Neural cell (in vitro differentiated cells): ENCODE data around the gene TSC1.

Experiments used
- CTCF ChIP-seq: fragments of 450-650 bp; IDR thresholded peaks from 2 replicates; pipeline ENCODE4 v1.5.1; 2014; ENCODE audit warnings: antibody characterized with exemption, mild to moderate bottlenecking, moderate library complexity; ENCODE audit not compliant: poor library complexity, severe bottlenecking
- EP300 ChIP-seq: fragments of 450-650 bp; conservative IDR thresholded peaks from 2 replicates; pipeline ENCODE4 v1.6.1; 2014; ENCODE audit warnings: antibody characterized with exemption, mild to moderate bottlenecking, moderate library complexity; ENCODE audit not compliant: poor library complexity, severe bottlenecking
- EZH2 ChIP-seq: fragments of 200-600, 300-800 bp; shearing (Covaris generic), sonication (generic); IDR thresholded peaks from 2 replicates; pipeline ENCODE4 v1.6.1; 2014; ENCODE audit warnings: antibody characterized with exemption, low read length, borderline replicate concordance, mild to moderate bottlenecking; ENCODE audit not compliant: insufficient read depth, poor library complexity, severe bottlenecking
- POLR2AphosphoS5 ChIP-seq: IDR thresholded peaks from 2 replicates; pipeline ENCODE4 v1.6.1; 2012
- RAD21 ChIP-seq: fragments of 450-650 bp; conservative IDR thresholded peaks from 2 replicates; pipeline ENCODE4 v1.6.1; 2014; ENCODE audit warnings: antibody characterized with exemption, mild to moderate bottlenecking, moderate library complexity
- SMC3 ChIP-seq: fragments of 450-650 bp; conservative IDR thresholded peaks from 2 replicates; pipeline ENCODE4 v1.6.1; 2014; ENCODE audit warnings: antibody characterized with exemption, mild to moderate bottlenecking, moderate library complexity; ENCODE audit not compliant: poor library complexity
- TAF1 ChIP-seq: IDR thresholded peaks from 2 replicates; pipeline ENCODE4 v1.6.1; 2012; ENCODE audit warnings: low read depth

- no peak for TF ChIP-seq EP300
- TF ChIP-seq CTCF: no peak
- TF ChIP-seq POLR2AphosphoS5: no peak
- TF ChIP-seq EZH2: no peak
- TF ChIP-seq TAF1: no peak
- no peak for TF ChIP-seq SMC3
- no peak for TF ChIP-seq RAD21
Measured at GRCh38 chr9:132957805-132958204, 13.4 kb upstream of the TSC1 start.
